ENCODE measurements around the gene APBB2. TPM values are rescaled to one million over a fixed set of nuclear protein-coding genes. Genes with fewer than 3 reads are reported as not detected.

Gene APBB2
- total RNA-seq, 4 donors from 2014 or later, result 139 to 248 (median 203) TPM

DNA sequence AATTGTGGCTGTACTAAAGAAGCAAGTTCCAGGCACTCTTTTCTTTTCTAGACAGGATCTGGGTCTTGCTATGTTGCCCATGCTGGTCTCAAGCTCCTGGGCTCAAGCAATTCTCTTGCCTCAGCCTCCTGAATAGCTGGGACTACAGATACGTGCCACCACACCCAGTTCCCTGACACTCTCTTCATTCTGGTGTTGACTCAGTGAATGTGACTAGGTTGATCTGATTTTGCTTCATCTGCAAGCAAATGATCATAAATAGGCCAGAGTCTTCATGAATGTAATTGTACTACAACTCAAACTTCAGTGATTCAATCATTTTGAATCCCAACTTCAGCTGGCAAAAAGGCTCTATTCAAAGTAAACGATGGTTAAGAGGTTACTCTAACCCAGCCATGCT is 78.5 kb downstream of the APBB2 start:
- H3K36me3 ChIP-seq, result peaks cover 0 to under 1% (median 0%) of the 10 kb centered on the region in 3 donors
- no peaks in the 10 kb centered on the region for H3K27me3 ChIP-seq
- H3K4me1 ChIP-seq, result peaks cover 0 to 46% (median 9%) of the 10 kb centered on the region in 4 donors
- 31 to 34% methylated on average over 2 of the region's 2 CpGs for WGBS, 2 donors
- TF ChIP-seq, protein P1, sequence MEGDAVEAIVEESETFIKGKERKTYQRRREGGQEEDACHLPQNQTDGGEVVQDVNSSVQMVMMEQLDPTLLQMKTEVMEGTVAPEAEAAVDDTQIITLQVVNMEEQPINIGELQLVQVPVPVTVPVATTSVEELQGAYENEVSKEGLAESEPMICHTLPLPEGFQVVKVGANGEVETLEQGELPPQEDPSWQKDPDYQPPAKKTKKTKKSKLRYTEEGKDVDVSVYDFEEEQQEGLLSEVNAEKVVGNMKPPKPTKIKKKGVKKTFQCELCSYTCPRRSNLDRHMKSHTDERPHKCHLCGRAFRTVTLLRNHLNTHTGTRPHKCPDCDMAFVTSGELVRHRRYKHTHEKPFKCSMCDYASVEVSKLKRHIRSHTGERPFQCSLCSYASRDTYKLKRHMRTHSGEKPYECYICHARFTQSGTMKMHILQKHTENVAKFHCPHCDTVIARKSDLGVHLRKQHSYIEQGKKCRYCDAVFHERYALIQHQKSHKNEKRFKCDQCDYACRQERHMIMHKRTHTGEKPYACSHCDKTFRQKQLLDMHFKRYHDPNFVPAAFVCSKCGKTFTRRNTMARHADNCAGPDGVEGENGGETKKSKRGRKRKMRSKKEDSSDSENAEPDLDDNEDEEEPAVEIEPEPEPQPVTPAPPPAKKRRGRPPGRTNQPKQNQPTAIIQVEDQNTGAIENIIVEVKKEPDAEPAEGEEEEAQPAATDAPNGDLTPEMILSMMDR (IDR thresholded peaks at IDR 0.05), result no peak
- TF ChIP-seq EP300 (IDR thresholded peaks at IDR 0.05) (no peak), POLR2A (IDR thresholded peaks at IDR 0.05) (no peak)
- no peak for DNase-seq (ENCODE audit: low spot score in 2 of 2)
- H3K4me3 ChIP-seq, result no peak overlapping the region
- H3K27ac ChIP-seq, result peak overlapping the region in 1 of 4 donors; percentile 32
- H3K9me3 ChIP-seq, result no peaks in the 10 kb centered on the region

DNA sequence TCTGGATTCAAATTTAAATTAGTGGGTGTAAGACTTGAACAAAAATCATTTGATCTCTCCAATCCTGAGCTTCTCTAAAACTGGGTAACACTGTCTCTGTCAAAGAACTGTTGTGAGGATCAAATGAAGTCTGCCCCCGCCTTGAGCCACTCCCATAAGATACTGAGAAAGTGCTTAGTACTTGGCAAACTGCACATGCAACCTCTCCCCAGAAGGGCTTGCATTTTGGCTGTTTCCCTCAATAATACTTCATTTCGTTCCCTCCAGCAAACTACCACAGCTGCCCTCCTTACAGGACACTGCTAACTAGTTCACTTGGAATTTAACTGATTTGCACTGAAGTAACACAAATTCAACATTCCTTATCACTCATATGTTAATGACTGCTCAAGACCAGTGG is 79.8 kb downstream of the APBB2 start:
- DNase-seq (ENCODE audit: low spot score in 2 of 2), result no peak
- H3K36me3 ChIP-seq, result no peaks in the 10 kb centered on the region
- H3K4me1 ChIP-seq, result peaks cover 0 to 47% (median 9%) of the 10 kb centered on the region in 4 donors
- H3K9me3 ChIP-seq, result no peaks in the 10 kb centered on the region
- no peak overlapping the region for H3K4me3 ChIP-seq
- no peaks in the 10 kb centered on the region for H3K27me3 ChIP-seq
- peak overlapping the region in 2 of 4 donors; percentile 21 to 50 for H3K27ac ChIP-seq
- TF ChIP-seq, protein P1 (IDR thresholded peaks at IDR 0.05), result peak in 1 of 5 experiments; percentile 26
- no peak for TF ChIP-seq EP300 (IDR thresholded peaks at IDR 0.05)
- 43 to 53% methylated on average over 2 of the region's 2 CpGs for WGBS, 2 donors

DNA sequence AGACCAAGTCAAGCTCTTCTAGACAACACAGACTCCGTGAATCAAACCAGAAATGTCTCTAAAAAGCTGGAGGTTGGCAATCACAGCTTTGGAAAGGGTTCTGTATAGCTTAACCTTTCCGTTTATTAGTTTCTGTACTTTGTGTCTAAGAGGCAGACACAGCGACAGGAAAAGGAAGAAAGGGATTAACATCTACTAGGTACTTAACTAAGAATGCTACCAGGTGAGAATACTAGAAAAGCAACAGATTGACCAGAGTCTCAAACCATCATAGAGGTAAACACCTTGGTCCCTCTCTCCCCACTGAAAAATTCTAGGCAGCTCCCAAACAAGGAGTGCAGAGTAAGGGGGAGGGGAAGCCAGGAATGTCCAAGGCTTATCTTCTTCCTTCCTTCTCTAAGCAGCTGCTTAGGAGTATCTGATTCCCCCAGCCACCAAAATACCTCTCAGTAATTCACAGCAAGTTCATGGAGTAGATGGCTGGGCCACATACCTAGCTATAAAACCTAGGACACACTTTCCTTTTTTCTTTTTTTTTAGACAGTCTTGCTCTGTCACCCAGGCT is 80.8 kb downstream of the APBB2 start:
- Histone ChIP-seq H3K9me3 (no peaks in the 10 kb centered on the region), H3K27ac (peak overlapping the region in 1 of 4 donors; percentile 50), H3K27me3 (no peaks in the 10 kb centered on the region), H3K36me3 (no peaks in the 10 kb centered on the region), H3K4me3 (no peak overlapping the region), H3K4me1 (peaks cover 0 to 50% (median 9%) of the 10 kb centered on the region in 4 donors)
- DNase-seq (ENCODE audit: low spot score in 2 of 2), result no peak
- 72 to 83% methylated on average over 3 of the region's 3 CpGs for WGBS, 2 donors
- TF ChIP-seq EP300 (IDR thresholded peaks at IDR 0.05) (no peak), POLR2A (IDR thresholded peaks at IDR 0.05) (no peak)
- TF ChIP-seq, protein P1 (IDR thresholded peaks at IDR 0.05), result no peak

DNA sequence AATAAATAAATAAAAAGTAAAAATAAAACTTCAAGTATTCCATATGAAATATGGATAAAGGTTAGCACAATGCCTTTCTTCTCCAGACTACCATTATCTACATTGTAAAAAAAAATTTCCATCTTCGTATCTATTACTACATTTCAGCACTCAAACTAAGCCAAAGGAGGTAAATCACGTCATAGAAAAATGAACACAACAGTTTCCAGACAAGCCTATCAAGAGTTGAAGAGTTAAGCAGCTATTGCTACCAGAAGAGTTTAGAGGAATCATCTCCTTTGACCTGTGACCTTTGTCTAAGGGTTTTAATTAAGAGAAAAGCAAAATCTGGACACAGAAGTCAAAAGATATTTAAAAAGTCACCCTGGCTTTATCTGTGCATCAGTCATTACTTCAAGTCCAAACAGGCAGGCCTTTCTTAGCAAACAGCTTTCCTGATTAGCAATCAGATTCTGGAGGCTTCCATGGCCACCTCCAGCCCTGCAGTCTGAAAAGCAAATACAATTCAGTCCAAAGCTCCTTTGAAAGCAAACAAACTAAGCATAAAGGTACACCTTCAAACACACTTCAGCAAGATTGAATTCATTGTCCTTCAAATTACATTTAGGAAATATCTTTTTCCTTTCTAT is 82.2 kb downstream of the APBB2 start:
- Histone ChIP-seq H3K4me3 (no peak overlapping the region), H3K27me3 (no peaks in the 10 kb centered on the region), H3K36me3 (no peaks in the 10 kb centered on the region), H3K4me1 (peaks cover 0 to 50% (median 9%) of the 10 kb centered on the region in 4 donors), H3K9me3 (no peaks in the 10 kb centered on the region), H3K27ac (no peak overlapping the region)
- no peak for TF ChIP-seq EP300 (IDR thresholded peaks at IDR 0.05)
- TF ChIP-seq, protein P1 (IDR thresholded peaks at IDR 0.05), result no peak
- TF ChIP-seq POLR2A (IDR thresholded peaks at IDR 0.05), result no peak
- 72 to 86% methylated on average over 2 of the region's 2 CpGs for WGBS, 2 donors
- no peak for DNase-seq (ENCODE audit: low spot score in 2 of 2)

DNA sequence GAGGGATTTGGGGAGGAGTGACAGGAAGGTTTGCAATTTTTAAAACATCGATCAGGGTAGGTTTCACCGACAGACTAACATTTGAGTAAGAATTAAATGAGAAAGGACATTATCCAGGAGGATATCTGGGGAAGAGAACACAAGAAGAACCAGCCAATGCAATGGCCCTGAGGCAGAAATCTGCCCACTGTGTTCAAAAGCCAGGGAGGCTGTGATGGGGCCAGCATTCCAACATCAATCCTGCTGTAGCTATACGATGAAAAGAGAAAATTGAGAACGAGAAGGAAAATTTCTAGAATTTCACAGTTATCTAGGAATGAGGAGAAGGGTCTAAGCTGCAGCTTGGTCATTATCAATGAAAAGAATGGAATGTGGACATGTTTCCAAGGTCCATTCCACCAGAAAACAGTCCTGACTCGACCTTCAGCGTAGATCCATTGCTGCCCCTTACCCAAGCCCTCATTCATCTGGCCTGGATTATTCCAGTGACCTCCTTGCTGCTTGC is 84.4 kb downstream of the APBB2 start:
- Histone ChIP-seq H3K27me3 (no peaks in the 10 kb centered on the region), H3K36me3 (no peaks in the 10 kb centered on the region), H3K4me3 (no peak overlapping the region), H3K4me1 (peaks cover 0 to 47% (median 7%) of the 10 kb centered on the region in 4 donors), H3K27ac (no peak overlapping the region), H3K9me3 (no peaks in the 10 kb centered on the region)
- DNase-seq (ENCODE audit: low spot score in 2 of 2), result no peak
- 68 to 69% methylated on average over 6 of the region's 6 CpGs for WGBS, 2 donors
- TF ChIP-seq, protein P1 (IDR thresholded peaks at IDR 0.05), result no peak
- no peak for TF ChIP-seq EP300 (IDR thresholded peaks at IDR 0.05)
- TF ChIP-seq POLR2A (IDR thresholded peaks at IDR 0.05), result no peak

Data from tibial nerve (tissue), 4 donors.